ENCODE measurements around the gene P2RY8.
"Not testable (repeated sequence)": the region's sequence is repeated elsewhere in the genome, so short reads cannot be mapped to it uniquely, and the experiment has no call there.

DNA sequence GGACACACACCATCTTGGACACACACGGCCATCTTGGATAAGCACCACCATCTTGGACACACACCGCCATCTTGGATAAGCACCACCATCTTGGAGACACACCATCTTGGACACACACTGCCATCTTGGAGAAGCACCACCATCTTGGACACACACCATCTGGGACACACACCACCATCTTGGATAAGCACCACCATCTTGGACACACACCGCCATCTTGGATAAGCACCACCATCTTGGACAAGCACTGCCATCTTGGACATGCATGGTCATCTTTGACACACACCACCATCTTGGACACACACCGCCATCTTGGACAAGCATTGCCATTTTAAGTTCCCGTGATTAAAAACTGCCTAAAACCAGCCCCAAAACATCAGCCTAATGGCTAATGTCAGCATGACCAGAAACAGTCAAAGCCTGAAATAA lies 88.4 kb downstream of the P2RY8 start:
- TF ChIP-seq CTCF, EZH2phosphoT487 (IDR thresholded peaks at IDR 0.05; ENCODE audit: low read length): not testable (repeated sequence)

Data from MM.1S (cell line).